NCI-H446 (cell line): ENCODE data around the gene SPON2.

Experiments
- DNase-seq, 2 experiments: peaks; one replicate each; lab custom pipeline; 2025; lab: John Stamatoyannopoulos, UW

Gene SPON2

GRCh38 chr4:1172228-1172851 is at the start of gene SPON2:
Gene SPON2 (minus strand): TSS chr4:1172583.
- DNase-seq, result no peak

DNA sequence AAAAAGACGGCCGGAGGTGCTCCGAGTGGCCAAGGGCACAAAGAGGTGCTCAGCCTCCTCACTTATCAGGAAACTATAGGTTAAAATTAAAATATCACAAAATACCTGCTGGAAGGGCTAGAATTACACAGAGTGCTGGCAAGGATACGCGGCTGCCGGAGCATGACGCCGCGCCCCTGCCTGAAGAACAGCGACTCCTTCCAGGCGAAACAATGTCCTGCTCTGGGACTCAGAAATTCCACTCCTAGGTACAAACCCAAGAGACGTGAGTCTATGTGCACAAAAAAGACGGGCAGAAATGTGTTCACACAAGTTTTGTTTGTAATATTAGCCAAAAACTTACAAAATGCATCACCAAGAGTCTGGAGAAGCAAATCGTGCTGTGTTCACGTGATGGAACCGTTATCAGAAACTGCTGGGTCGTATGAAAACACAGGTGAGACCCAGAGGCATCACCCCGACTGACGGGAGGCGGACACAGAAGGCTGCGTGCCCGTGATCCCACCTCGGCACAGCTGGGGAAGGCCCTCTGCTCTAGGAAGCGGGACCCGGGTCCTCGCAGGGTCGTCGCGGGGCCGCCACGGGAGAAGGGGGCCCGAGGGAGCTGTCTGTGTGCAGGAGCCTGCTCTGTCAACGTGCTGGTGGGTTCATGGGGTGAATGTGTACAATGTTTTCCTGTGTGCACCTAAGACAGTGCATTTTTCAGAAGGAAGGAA is 48.9 kb upstream of the SPON2 start:
- no peak for DNase-seq

DNA sequence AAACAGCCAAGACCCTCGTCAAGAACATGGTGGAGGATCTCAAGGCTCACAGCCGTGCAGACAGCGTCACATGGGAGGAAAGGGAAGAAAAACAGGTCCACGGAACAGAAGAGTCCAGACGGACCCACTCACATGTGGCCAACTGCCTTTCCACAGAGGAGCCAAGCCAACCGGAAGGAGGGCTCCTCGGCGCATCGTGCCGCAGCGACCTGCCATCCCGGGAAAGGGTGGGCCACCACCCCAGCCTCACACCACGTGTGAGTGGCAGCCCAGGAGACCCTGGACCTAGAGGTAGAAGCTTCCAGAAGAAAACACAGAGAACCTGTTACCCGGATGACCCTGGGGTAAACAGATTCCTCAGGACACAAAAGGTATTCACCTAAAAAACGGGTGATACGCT is 48.2 kb upstream of the SPON2 start:
- DNase-seq, result no peak

GRCh38 chr4:1219566-1219950 is 47.2 kb upstream of the SPON2 start:
- DNase-seq, result no peak

DNA sequence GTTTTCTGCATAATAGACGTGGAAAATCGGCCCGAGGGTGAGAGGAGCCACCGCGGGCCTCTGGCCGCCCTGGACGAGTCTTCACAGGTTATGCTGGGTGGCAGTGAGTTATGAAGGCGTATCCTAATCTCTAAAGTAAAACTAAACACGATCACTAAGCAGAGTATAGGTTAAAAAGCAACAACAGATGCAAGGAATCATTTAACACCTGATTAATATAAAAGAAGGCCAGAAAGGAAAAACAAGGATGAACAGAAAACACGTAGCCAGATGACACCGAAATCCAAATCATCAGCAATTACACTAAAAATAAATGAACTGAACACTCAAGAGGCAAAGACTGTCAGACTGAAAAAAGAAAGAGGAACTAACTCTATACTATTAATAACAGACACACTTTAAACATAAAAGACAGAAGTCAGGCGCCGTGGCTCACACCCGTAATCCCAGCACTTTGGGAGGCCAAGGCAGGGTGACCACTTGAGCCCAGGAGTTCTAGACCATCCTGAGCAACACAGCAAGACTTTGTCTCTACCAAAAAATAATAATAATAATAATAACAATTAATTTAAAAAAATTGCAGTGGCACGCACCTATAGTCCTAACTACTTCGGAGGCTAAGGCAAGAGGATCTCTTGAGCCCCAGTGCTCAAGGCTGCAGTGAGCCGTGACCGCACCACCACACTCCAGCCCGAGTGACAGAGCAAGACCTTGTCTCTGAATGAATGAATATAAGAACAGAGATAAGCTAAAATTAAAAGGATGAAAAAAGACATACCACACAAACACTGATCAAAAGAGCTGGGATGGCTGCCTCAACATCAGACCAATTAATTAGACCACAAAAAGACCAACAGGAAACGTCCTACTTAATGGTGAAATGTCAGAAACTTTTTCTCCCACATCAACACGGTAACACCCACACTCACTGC is 46.5 kb upstream of the SPON2 start:
- DNase-seq, result no peak

DNA sequence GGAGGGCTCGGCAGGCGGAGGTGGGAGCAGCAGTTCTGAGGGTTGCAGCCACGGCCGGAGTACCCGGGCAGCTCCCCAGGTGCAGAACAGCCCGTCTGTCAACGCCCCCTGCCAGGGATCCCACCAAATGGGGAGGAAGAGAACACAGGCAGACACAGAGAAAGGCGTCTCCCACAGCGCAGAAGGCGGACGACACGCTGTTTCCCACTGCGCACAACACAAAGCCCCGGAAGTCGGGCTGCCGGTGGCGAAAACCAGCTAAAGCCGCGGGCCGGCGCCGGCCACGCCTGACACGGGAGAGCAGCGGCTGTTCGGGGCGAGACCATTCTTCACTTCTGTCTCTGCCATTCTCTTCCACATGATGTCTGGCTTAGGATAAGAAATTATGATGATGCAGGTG is 45.0 kb upstream of the SPON2 start:
- DNase-seq, result no peak

- DNase-seq, result no peak
Measured at GRCh38 chr4:1216869-1217294, 44.5 kb upstream of the SPON2 start.

DNA sequence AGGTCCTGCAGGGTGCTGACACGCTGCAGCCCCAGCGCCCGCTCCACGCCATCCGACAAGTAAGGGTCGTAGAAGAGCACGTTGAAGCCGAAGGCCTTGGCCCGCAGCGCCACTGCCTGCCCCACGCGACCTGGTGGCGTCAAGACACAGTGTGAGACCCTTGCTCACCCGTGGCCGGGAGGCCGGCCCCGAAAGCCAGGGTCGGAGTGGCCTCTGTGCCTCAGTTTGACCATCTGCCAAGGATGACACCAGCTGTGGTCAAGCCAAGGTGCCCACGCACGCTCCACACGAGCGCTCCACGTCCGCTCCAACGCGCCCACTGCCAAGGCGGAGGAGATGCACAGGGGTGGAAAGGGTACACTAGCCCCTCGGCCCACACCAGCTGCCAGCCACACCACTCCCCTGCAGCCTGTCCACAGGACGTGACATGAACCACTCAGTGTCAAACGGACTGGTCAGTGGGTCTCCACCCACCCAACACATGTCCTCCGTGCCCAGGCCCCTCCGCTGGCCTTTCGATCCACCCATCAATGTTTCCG is 43.8 kb upstream of the SPON2 start:
- DNase-seq, result no peak

DNA sequence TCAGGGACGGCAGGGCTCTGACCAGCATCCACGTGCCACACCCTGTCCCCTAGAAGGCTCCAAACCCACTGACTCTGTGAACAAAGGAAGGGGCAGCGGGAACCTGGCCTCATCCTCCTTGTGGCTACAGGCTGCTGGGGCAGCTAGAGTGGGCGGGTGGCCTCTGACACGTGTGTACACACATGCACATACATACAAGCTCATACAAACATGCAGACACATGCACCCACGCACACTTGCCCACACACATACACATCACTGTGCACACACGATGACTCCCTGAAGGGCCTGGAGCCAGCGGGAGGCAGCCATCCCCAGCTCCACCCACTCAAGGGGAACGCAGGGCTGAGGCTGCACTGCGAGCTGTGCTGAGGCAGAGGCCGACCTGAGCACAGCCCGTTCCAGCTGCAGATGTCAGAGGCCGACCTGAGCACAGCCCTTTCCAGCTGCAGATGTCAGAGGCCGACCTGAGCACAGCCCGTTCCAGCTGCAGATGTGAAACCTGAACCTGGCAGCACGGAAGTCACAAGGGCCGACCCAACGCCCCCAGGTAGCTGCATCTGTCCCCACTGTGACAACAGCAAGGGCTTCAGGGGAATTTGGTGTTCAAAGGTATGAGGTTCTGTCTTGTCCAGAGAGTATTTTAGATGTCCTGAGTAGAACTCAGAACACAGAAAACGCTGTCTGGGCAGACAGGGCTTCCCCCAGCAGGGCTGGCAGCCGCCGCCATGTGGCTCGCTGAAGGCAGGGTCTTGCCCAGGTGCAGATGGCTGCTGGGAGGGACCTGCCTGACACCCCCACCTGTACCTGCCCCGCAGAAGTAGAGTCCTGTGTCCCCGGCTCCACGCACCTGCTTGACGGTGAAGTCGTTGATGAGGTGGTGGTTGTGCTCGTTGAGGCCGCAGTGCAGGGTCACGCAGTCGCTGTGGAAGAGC is 43.0 kb upstream of the SPON2 start:
- DNase-seq, result no peak

- DNase-seq, result no peak
Measured at GRCh38 chr4:1214101-1215095, 42.0 kb upstream of the SPON2 start.

DNA sequence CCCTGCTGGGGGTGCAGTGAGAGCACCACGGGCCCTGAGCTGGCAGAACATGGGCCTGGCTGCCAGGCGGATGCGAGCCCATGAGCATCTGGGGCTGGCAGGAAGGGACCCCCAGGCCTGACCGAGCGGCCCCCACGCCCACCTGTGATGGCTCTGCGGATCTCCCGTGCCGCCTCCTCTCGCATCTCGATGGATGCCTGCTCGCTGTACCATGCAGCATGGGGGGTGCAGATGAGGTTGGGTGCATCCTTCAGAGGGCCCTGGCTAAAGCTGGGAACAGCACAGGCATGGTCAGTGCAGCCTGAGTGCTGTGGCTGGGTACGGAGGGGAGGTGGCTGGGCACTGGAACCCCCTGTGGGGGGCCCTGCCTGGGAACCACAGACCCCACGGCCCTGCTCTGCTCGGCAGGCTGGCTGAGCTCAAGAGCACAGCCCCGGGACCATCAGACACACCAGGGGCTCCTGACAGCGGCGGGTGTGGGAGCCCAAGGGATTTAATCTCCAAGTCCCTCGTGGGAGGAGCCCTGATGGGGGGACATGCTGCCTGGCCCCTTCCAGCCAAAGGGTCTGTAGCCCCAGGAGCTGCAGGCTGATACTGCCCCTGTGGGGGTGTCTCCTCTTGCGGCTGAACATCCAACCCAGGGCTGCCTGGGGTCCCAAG is 41.1 kb upstream of the SPON2 start:
- DNase-seq, result no peak

GRCh38 chr4:1212546-1213335 is 40.4 kb upstream of the SPON2 start:
- DNase-seq, result no peak

GRCh38 chr4:1211891-1212545 is 39.6 kb upstream of the SPON2 start:
- no peak for DNase-seq

- DNase-seq, result no peak
Measured at GRCh38 chr4:1211371-1211770, 39.0 kb upstream of the SPON2 start.

GRCh38 chr4:1210971-1211370 is 38.6 kb upstream of the SPON2 start:
- no peak for DNase-seq

- DNase-seq, result no peak
Measured at GRCh38 chr4:1210241-1210841, 38.0 kb upstream of the SPON2 start.

GRCh38 chr4:1209821-1210220 is 37.4 kb upstream of the SPON2 start:
- DNase-seq, result no peak
